ENCODE results near the gene LRRC75A. TPM values are rescaled to one million over a fixed set of nuclear protein-coding genes. Genes with fewer than 3 reads are reported as not detected.

Gene LRRC75A
- total and polyA plus RNA-seq, 11 donors: 0.37 to 2.5 (median 0.85) TPM

GRCh38 chr17:16465861-16466338 lies 26.1 kb downstream of the LRRC75A start:
- H3K27ac ChIP-seq: peak overlapping the region in 2 of 12 donors; percentile 38 to 50

GRCh38 chr17:16465052-16465312 lies 27.0 kb downstream of the LRRC75A start:
- Histone ChIP-seq H3K36me3 (no peaks in the 10 kb centered on the region), H3K4me1 (peaks cover 0 to 52% (median 23%) of the 10 kb centered on the region in 12 donors), H3K4me3 (no peak overlapping the region), H3K27me3 (no peaks in the 10 kb centered on the region), H3K27ac (peak overlapping the region in 4 of 12 donors; percentile 16 to 60 (median 44)), H3K9me3 (no peaks in the 10 kb centered on the region)
- DNase-seq: no peak
- intact Hi-C loops (cut with DNase I): no loop called here
- 69 to 88% (median 73%) methylated on average over 3 of the region's 3 CpGs for WGBS, 4 donors
- TF ChIP-seq CTCF (IDR thresholded peaks at IDR 0.05) (no peak), POLR2A (IDR thresholded peaks at IDR 0.05) (no peak)
- no peak for ATAC-seq

More at GRCh38 chr17:16465861-16466338, 26.1 kb downstream of the LRRC75A start:
- intact Hi-C loops (cut with DNase I): no loop called here
- WGBS, 4 donors: 44 to 67% (median 56%) methylated on average over 4 of the region's 4 CpGs
- H3K27me3 ChIP-seq: no peaks in the 10 kb centered on the region
- no peaks in the 10 kb centered on the region for H3K9me3 ChIP-seq
- no peak overlapping the region for H3K4me3 ChIP-seq
- H3K36me3 ChIP-seq: no peaks in the 10 kb centered on the region
- ATAC-seq: peak in 3 of 4 donors; percentile 40 to 58 (median 51)
- peak in 3 of 5 donors; percentile 32 to 69 (median 46) for DNase-seq
- TF ChIP-seq POLR2A (IDR thresholded peaks at IDR 0.05) (no peak), CTCF (IDR thresholded peaks at IDR 0.05) (no peak)
- peaks cover 0 to 57% (median 27%) of the 10 kb centered on the region in 12 donors for H3K4me1 ChIP-seq

GRCh38 chr17:16464303-16465051 lies 27.5 kb downstream of the LRRC75A start:
- intact Hi-C loops (cut with DNase I): no loop called here
- Histone ChIP-seq H3K4me1 (peaks cover 0 to 52% (median 20%) of the 10 kb centered on the region in 12 donors), H3K4me3 (no peak overlapping the region), H3K36me3 (no peaks in the 10 kb centered on the region), H3K27me3 (no peaks in the 10 kb centered on the region), H3K27ac (peak overlapping the region in 5 of 12 donors; percentile 16 to 60 (median 39)), H3K9me3 (no peaks in the 10 kb centered on the region)
- DNase-seq (no peak), ATAC-seq (no peak)
- WGBS, 4 donors: 66 to 80% (median 72%) methylated on average over 12 of the region's 12 CpGs
- TF ChIP-seq CTCF (IDR thresholded peaks at IDR 0.05) (no peak), POLR2A (IDR thresholded peaks at IDR 0.05) (no peak)

Measured in heart left ventricle (tissue), 16 donors.